GM19193 (cell line): ENCODE data around the gene CKAP5.

Experiments used
- POLR2A ChIP-seq: IDR thresholded peaks from 4 replicates; pipeline ENCODE4 v1.6.1; 2011; ENCODE audit not compliant: insufficient read depth, insufficient read length; ENCODE audit errors: extremely low read depth

CKAP5 gene

DNA sequence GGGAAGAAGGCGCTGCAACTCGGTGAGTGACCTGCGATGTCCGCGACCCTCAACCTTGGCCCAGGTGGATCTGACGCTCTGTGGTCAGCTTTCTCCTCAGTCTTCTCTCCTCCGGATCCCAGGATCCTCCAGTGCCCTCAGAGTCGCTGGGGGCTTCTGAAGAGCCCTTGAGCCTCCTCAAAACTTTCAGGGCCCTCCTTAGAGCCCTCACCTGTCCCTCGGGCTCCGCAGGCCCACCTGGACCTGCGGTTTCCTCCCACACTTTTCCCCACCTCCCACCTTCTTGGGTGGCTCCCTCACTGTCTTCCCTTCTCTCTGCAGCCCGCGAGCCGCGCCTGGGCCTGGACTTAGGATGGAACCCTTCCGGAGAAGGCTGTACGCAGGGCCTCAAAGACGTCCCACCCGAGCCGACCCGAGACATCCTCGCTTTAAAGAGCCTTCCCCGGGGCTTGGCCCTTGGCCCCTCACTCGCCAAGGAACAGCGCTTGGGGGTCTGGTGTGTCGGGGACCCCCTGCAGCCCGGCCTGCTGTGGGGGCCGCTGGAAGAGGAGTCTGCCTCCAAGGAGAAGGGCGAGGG lies 144.9 kb downstream of the CKAP5 start:
- no peak for TF ChIP-seq POLR2A

DNA sequence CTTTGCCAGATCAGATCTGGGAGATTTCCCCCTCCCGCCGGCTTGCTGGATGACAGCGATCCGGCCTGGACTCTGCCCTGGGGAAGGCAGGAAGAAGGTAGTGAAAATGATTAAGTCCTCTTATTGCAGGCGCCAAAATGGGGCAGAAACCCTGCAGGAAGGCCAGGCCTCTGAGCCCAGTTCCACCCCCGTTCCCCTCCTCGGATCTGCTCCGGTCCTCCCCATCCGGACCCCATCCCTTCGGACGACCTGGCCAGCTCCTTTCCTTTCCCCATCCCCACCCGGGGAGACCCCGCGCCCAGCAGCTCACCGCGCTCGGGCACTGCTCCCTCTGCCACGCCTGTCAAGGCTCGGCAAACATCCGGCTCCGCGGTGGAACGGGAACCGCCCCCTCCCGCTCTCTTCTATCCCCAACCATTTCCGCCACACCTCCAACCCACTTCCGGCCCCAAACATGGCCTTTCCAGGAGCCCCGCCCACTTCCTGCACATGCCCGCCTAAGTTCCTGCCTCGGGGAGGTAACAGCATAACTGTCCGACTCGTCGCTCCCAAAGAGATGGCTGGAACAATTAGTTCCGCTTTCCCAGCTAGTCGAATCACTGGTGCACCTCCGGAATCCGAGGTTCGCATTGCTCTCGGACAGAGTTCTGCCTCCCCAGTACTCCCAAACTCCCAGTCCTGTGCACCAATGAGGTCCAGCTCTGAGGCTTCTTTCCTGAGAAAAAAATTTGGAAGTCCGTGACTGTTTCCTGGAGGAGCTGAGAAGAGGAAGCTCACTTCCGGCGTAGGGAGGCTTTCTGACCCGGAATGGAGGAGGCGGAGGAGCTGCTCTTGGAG lies 145.6 kb downstream of the CKAP5 start, which contains the start of the genes ARHGAP1 and ZNF408:
ARHGAP1 (minus strand) TSS at position 379 of the 837 bp plus-strand sequence. CDS start 4,512 bp downstream, outside the sequence.
ZNF408 (plus strand) TSS at position 791 of the 837 bp plus-strand sequence; CDS start at position 808, 17 bp downstream.
- TF ChIP-seq POLR2A, result peak; percentile 85

DNA sequence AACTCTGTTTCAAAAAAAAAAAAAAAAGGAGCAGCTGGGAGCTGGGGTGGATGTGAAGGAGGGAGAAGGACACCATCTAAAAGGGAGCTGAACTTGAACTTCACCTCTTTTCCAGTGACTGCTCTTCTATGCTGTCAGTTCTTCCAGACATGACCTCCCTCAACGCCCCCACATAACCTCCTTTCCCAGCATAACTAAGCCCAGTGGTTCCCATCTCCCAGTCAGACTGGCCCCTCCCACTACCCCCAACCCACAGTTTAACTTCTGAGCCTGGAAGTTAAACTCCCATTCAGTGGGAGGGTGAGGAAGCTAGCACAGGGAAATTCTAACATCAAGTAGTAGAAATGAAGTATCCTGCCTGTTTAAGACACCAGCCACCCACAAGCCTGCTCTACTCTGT lies 147.5 kb downstream of the CKAP5 start:
- TF ChIP-seq POLR2A, result no peak

DNA sequence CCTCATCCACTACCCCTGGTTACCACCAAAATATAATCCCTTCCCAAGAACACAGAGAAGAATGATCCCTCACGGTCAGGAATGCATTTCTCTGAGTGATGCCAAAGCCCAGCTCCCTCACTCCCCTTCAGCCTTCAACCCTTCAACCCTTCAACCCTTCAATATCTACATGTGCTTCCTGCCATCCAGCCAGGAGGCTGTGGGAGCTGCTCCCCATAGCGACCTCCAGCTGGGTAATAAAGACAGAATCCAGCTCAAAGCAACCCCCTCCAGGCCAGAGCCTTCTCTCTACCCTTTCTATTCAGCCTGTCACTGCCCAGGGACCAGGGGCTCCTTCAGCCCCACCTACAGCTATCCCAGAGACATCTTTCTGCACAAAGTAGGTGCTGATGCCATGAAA lies 148.4 kb downstream of the CKAP5 start:
- TF ChIP-seq POLR2A, result no peak

DNA sequence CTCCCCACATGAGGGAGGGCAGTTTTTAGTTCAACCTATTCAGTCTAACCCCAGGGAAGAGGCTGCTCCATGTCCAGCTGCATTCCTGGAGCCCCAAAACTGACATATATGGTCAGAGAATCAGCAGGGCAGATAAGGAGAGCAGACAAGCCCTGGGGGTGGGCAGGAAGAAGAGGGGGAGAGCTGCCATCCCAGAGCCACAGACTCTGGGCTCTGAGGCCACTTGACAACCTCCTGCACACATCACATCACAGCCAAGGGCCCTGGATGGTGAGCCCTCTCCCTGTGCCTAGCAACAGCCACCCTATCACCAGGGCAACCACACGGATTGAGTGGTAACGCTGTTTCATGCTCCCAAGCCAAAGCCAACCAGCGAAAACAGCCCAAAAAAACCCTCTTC lies 148.8 kb downstream of the CKAP5 start:
- TF ChIP-seq POLR2A, result no peak

DNA sequence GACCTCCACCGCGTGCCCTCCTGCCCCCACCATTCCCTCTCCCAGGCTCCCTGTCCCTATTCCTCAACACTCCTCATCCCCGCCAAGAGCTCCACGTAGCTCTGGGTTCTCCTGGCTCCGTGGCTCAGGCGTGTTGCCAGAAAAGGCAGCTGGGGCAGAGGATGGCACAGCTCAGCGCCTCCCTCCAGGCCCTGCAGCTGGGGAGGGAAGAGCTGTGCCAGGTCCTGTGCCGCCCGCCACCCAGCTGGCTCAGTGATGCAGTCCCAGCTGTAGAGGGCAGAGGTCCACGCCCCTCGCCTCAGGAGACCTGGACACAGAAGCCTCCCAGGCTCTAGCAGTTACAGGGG lies 149.9 kb downstream of the CKAP5 start:
- no peak for TF ChIP-seq POLR2A

DNA sequence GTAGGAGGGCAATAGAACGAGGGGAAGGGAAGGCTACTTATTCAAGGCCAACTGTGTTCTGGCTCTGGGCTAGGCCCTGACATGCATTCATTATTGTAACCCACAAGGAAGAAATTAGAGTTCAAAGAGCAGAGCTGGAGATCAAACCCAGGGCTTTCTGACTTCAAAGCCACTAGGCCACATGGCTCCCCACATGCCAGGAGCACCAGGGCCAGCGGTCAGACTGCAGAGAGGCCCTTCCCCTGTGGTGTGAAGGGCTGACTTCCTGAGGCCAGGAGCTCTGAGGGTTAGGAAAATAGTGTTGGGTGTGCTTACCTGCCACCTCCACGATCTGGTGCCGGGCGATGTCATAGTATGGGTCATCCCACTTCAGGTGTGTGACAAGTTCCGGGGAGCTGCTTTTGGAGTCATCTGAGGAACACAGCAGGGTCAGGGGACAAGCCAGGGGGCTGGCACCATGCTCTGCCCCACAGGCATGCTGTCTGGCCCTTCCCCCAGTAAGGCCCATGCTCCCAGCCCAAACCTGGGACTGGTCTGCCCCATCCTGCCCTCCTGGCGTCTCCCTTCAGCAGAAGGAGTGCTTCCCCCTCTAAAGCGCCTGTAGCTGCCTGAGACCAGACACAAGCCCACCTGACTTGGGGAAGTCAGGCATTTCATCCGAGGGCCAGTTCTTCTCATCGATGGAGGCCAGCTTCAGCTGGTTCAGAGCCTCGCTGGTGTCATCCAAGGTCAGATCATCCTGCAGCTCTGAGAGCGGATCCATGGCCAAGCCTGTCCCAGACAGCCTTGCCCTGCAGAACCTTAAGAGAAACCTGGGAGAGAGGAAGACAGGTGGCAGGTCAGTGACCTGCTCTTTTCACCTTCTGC lies 150.5 kb downstream of the CKAP5 start:
- TF ChIP-seq POLR2A, result no peak

DNA sequence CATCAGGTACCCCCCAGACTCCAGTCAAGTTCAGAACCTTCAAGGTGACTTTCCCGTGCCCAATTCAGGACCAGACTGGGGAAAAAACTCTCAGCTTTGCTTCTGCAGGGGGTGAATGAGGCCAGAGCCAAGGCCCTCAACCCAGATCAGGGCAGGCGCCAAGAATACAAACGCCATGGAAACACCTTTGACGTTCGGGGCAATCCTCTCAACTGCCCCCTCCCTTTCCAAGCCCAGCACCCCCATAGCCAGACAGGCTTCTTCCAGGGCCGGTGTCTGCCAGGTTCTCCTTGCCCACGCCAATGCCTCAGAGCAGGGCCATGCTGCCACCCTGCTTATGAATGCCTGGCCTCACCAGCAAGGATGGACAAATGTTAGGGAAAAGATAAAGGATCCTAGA lies 151.5 kb downstream of the CKAP5 start:
- TF ChIP-seq POLR2A, result no peak

DNA sequence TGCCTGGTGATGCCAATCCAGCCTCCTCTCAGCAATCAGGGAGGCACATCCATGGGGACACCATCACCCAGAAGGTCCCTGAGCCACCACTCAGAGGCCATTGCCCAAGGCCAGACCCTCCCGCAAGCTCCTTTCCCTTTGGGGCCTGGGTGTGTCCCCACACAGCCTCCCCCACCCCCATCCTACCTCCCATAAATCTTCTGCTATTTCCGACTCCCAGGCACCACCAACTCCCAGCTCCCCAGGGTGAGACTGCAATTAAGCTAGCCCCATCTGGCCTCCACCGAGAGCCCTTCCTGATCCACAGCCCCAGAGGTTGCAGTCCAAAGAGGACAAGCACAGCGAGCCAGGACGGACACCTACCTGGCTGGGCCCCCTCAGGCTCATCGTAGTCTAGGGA lies 152.0 kb downstream of the CKAP5 start:
- no peak for TF ChIP-seq POLR2A

DNA sequence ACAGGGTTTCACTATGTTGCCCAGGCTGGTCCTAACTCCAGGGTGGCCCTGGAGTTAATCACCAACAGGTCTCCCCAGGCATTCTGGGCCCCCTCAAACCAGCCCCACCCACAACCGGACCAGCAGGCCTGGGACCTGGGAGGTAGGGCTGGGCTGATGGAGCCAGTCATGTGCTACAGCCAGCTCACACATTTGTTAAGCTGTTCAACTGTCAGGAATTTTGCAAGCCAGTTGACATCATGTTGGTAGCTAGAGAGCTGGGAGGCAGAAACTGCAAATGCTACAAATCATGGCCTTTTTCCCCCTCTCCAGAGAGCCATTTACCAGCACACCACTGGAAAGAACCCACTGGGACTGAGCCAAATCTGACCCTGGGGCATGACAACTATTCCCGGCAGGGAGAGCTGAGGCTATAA lies 152.5 kb downstream of the CKAP5 start:
- TF ChIP-seq POLR2A, result no peak
